ENCODE results near the gene ADGRE2.

Gene ADGRE2

GRCh38 chr19:14772995-14773394 is 5.4 kb downstream of the ADGRE2 start:
- 0 out of 2 replicates have a peak, but pooled peaks cover 2% of the 10 kb centered on the region for H3K79me2 ChIP-seq (ENCODE audit: insufficient read depth, low read length)
- no peak overlapping the region for H2AFZ ChIP-seq (ENCODE audit: low read depth, low read length)
- H3K27ac ChIP-seq (ENCODE audit: low read length): no peak overlapping the region
- TF ChIP-seq EZH2 (IDR thresholded peaks at IDR 0.05; ENCODE audit: borderline replicate concordance, low read depth, low read length, severe bottlenecking) (no peak), CTCF (IDR thresholded peaks at IDR 0.05; ENCODE audit: borderline replicate concordance, extremely low read depth, low read length, poor library complexity, severe bottlenecking) (no peak)
- no peak overlapping the region for H3K9ac ChIP-seq (ENCODE audit: low read depth, low read length)
- H3K4me3 ChIP-seq (ENCODE audit: low read depth in 1 of 2, low read length in 2 of 2): no peak overlapping the region
- no peaks in the 10 kb centered on the region; the same call in 1 of the 2 replicates for H4K20me1 ChIP-seq (ENCODE audit: insufficient read depth, low read length)
- H3K27me3 ChIP-seq (ENCODE audit: insufficient read depth, low read length, poor library complexity): no peaks in the 10 kb centered on the region
- peaks cover 54% of the 10 kb centered on the region for H3K4me1 ChIP-seq (ENCODE audit: insufficient read depth, low read length)
- ATAC-seq (ENCODE audit: insufficient read depth, low read depth) (no peak), DNase-seq (no peak)
- peaks cover 25% of the 10 kb centered on the region for H3K36me3 ChIP-seq (ENCODE audit: insufficient read depth, low read length)
- H3K9me3 ChIP-seq (ENCODE audit: insufficient read depth, low read length, severe bottlenecking): no peaks in the 10 kb centered on the region
- H3K4me2 ChIP-seq (ENCODE audit: insufficient read depth, low read length): no peak overlapping the region

GRCh38 chr19:14772467-14772866 is 5.9 kb downstream of the ADGRE2 start:
- no peak overlapping the region for H3K4me3 ChIP-seq (ENCODE audit: low read depth in 1 of 2, low read length in 2 of 2)
- ATAC-seq (ENCODE audit: insufficient read depth, low read depth): no peak

GRCh38 chr19:14770944-14771839 is 7.2 kb downstream of the ADGRE2 start:
- Histone ChIP-seq H3K9me3 (ENCODE audit: insufficient read depth, low read length, severe bottlenecking) (no peaks in the 10 kb centered on the region), H3K4me3 (ENCODE audit: low read depth in 1 of 2, low read length in 2 of 2) (no peak overlapping the region), H4K20me1 (ENCODE audit: insufficient read depth, low read length) (no peaks in the 10 kb centered on the region; the same call in 1 of the 2 replicates), H3K27ac (ENCODE audit: low read length) (peak overlapping the region; percentile 64), H3K27me3 (ENCODE audit: insufficient read depth, low read length, poor library complexity) (no peaks in the 10 kb centered on the region), H3K4me2 (ENCODE audit: insufficient read depth, low read length) (no peak overlapping the region), H3K4me1 (ENCODE audit: insufficient read depth, low read length) (peaks cover 39% of the 10 kb centered on the region), H3K9ac (ENCODE audit: low read depth, low read length) (0 out of 2 replicates have a peak overlapping the region, but pooled peaks have one; percentile 6), H2AFZ (ENCODE audit: low read depth, low read length) (no peak overlapping the region), H3K79me2 (ENCODE audit: insufficient read depth, low read length) (0 out of 2 replicates have a peak, but pooled peaks cover 2% of the 10 kb centered on the region), H3K36me3 (ENCODE audit: insufficient read depth, low read length) (peaks cover 35% of the 10 kb centered on the region)
- ATAC-seq (ENCODE audit: insufficient read depth, low read depth) (peak; percentile 46; the same call in 2 of the 3 replicates), DNase-seq (peak; percentile 42)
- no peak for TF ChIP-seq CTCF (IDR thresholded peaks at IDR 0.05; ENCODE audit: borderline replicate concordance, extremely low read depth, low read length, poor library complexity, severe bottlenecking)
- TF ChIP-seq EZH2 (IDR thresholded peaks at IDR 0.05; ENCODE audit: borderline replicate concordance, low read depth, low read length, severe bottlenecking): no peak

More at GRCh38 chr19:14772467-14772866, 5.9 kb downstream of the ADGRE2 start:
- Histone ChIP-seq H3K9ac (ENCODE audit: low read depth, low read length) (no peak overlapping the region), H3K4me2 (ENCODE audit: insufficient read depth, low read length) (no peak overlapping the region), H3K36me3 (ENCODE audit: insufficient read depth, low read length) (peaks cover 31% of the 10 kb centered on the region), H4K20me1 (ENCODE audit: insufficient read depth, low read length) (no peaks in the 10 kb centered on the region; the same call in 1 of the 2 replicates), H3K79me2 (ENCODE audit: insufficient read depth, low read length) (0 out of 2 replicates have a peak, but pooled peaks cover 2% of the 10 kb centered on the region), H3K4me1 (ENCODE audit: insufficient read depth, low read length) (peaks cover 50% of the 10 kb centered on the region), H3K27ac (ENCODE audit: low read length) (peak overlapping the region; percentile 21; the same call in 1 of the 2 replicates), H2AFZ (ENCODE audit: low read depth, low read length) (no peak overlapping the region), H3K27me3 (ENCODE audit: insufficient read depth, low read length, poor library complexity) (no peaks in the 10 kb centered on the region), H3K9me3 (ENCODE audit: insufficient read depth, low read length, severe bottlenecking) (no peaks in the 10 kb centered on the region)
- no peak for TF ChIP-seq EZH2 (IDR thresholded peaks at IDR 0.05; ENCODE audit: borderline replicate concordance, low read depth, low read length, severe bottlenecking)
- no peak for TF ChIP-seq CTCF (IDR thresholded peaks at IDR 0.05; ENCODE audit: borderline replicate concordance, extremely low read depth, low read length, poor library complexity, severe bottlenecking)
- no peak for DNase-seq
